Stimulated activated CD4-positive, alpha-beta T cell treated with anti-CD3 and anti-CD28 coated beads, Interleukin-2, amount 100 ng/mL, for 24 hours (primary cell): ENCODE results near the gene DNAJC11.
"Not testable (repeated sequence)": the region's sequence is repeated elsewhere in the genome, so short reads cannot be mapped to it uniquely, and the experiment has no call there.

ENCODE experiments used
- DNase-seq, 2 donors: peaks; one replicate each; pipeline ENCODE4 v3.0.0-alpha.2; 2020

The DNAJC11 gene

DNA sequence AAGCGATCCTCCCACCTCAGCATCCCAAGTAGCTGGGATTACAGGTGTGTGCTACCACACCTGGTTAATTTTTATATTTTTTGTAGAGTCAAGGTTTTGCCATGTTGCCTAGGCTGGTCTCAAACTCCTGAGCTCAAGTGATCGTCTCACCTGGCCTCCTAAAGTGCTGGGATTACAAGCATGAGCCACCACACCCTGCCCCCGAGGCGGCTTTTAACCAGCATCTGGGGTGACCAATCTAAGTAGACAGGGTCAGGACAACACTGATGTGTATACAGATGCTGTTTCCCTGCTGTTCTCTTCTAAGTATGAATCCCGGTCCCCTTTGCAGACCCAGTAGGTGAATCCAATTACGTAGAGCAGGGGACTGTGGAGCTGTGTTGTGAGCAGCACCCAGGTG, 53.1 kb downstream of the DNAJC11 start:
- no peak for DNase-seq

DNA sequence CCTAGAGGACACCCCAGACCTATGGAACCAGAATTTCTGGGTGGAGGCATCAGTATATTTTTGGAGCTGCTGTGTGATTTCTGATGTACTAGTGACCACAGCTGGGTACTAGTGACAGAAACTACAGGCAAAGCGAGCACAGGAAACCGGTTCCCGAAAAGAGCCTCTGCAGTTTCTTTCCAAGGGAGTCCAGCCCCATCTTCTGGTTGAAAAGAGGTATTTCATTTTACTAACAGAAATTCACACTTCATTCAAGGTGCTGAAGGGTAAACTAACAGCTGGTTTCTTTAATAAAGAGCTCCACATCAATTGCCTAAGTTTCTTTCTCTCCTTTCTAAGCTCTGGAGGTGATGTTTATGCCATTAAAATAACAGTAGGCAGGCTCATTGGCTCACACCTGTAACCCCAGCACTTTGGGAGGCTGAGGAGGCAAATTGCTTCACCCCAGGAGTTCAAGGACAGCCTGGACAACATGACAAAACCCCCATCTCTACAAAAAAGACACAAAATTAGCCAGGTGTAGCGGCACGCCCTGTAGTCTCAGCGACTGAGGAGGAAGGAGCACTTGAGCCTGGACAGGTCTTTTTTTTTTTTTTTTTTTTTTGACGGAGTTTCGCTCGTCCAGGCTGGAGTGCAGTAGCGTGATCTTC, 55.0 kb downstream of the DNAJC11 start:
- no peak for DNase-seq

DNA sequence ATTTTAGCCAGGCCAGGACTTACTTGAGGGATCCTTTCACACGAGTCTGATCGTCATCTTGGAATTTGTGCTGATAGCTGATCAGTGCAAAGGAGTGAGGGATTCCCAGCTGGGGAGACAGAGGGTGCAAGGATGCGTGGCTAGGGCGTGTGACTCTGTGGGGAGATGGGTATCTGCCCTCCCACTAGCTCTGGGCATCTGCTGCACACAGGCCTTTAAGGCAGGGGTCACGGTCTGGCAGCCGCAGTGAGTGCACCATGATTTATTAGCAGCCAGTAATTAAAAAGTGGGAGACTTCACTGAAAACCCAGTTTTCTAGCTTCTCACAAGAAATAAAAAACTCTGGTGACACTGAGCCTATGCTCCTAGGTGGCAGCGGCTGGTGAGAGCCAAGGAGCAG, 56.6 kb downstream of the DNAJC11 start:
- no peak for DNase-seq

DNA sequence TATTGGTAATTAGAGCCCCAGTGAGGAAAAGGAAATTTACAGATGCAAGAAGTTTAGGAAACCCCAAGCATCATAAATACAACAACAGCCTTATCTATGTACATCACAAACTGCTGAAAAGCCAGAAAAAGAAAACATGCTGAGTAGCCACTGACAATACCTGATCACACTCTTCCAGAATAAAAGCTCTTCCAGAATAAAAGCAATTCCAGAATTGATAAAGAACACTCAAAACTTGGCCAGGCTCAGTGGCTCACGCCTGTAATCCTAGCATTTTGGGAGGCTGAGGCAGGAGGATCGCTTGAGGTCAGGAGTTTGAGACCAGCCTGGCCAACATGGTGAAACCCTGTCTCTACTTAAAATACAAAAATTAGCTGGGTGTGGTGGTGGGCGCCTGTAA, 60.7 kb downstream of the DNAJC11 start:
- not testable (repeated sequence) for DNase-seq

DNA sequence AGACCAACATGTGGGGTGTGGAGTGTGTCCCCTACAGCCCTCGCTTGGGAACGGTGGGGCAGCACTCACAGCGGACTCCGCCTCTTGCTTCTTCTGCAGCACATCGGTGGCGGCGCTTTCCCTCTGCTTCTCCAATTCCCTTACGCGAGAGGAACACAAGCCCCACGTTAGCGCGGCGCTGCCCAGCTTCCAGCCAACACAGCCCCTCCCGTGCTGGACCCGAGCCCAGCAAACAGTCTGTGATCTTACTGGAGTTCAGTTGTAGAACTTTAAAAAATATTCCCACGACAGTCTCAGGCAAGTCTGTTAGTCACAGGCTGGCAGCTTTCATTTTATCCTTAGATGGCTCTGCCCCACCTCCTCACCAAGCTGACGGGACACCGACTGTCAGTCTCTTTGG, 63.4 kb downstream of the DNAJC11 start:
- DNase-seq = no peak

DNA sequence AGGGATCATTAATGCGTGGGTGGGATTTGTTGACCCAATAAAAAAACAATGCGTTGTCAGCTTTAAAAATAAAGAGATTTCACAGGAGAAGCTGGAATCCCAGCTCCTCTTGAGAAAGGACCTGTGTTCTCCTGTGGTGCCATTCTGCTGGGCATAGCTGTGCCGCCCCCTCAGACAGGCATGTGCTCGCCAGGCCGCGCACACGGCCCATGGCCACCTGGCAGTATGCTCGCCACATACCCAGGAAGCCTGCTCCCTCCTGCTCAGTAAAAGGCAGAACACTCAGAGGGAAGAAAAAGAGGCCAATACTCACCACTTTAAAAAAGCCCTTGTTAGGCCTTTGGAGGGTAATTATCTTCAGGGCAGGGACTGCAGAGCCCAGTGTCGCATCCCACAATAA, 63.8 kb downstream of the DNAJC11 start:
- no peak for DNase-seq

DNA sequence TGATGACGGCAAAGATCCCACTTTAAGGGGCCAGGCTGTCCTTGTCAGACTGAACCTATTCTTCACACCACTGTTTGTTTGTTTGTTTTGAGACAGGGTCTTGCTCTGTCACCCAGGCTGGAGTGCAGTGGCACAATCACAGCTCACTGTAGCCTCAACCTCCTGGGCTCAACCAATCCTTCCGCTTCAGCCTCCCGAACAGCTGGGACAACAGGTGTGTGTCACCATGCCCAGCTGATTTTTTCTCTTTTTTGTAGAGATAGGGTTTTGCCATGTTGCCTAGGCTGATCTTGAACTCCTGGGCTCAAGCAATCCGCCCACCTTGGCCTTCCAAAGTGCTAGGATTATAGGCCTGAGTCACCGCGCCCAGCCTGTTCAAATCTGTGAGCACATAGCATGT, 64.8 kb downstream of the DNAJC11 start:
- DNase-seq = not testable (repeated sequence)

DNA sequence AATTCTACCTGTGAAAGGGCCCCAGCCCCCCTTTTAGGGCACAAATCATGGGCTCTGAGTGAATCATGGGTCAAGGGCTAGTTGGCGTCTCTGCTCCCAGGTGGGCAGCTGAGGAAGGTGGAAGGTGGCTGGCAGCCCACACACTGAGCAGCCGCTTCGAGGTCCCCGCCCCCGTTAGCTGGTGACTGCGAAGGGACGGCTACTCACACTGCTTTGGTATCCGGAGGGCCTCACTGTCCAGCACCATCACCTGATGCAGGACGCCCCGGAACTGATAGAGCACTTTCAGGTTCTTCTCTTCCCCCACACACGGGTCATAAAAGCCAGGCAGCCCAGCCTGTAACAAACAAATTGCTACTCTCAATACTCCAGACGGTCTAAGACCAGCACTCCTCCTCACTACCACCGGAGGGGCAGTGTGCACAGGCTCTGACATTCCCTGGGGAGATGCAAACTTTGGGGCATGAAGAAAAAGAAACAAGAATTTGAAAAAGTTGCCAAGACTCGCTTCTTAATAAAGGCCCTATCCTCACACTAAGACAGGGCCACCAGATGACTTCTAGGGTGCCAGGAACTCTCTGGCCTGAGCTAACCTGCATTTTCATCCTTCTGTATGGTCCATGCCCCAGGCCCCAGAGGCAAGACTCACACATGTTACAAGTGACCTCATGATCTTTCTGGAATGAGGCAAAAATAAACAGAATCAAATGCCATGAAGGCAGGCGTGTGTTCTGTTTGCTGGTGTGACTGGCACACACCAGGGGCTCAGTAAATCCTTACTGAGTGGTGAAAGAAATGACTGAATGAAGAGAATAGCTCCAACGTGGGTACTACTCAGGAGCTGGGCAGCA, 65.5 kb downstream of the DNAJC11 start:
- DNase-seq = no peak

DNA sequence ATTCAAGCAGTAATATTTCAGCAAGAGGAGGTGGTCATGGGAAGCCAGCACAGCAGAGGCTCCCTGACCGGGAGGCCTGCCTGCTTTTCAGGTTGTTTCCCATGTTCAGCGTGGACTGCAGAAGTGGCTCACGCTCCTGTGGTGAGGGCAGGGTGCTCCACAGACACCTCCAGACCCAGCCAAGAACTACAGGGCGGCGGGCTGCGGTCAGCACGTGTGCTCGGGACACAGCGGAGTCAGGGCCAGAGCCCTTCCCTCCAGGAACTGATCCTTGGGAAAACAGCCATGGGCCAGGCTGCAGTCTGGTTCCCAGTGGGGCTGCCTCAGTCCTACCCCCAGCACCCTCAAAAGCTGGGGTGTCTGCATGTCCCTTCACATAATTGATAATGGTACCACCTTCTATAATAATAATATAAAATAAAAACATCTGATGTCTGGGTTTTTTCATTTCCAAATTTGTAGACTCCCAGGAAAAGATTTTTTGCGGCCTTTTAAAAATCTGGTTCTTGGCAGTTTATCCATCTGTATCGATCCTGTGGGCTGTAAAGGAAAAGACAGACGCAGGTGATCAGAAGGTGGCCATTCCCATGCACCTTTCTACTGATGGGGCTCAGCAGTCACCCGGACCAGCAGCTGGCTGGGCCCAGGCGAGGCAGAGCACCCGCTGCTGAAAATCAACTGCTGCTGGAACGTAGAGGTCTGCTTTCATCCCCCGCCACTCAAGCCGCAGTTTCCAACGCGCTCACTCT, 66.3 kb downstream of the DNAJC11 start:
- DNase-seq = no peak

DNA sequence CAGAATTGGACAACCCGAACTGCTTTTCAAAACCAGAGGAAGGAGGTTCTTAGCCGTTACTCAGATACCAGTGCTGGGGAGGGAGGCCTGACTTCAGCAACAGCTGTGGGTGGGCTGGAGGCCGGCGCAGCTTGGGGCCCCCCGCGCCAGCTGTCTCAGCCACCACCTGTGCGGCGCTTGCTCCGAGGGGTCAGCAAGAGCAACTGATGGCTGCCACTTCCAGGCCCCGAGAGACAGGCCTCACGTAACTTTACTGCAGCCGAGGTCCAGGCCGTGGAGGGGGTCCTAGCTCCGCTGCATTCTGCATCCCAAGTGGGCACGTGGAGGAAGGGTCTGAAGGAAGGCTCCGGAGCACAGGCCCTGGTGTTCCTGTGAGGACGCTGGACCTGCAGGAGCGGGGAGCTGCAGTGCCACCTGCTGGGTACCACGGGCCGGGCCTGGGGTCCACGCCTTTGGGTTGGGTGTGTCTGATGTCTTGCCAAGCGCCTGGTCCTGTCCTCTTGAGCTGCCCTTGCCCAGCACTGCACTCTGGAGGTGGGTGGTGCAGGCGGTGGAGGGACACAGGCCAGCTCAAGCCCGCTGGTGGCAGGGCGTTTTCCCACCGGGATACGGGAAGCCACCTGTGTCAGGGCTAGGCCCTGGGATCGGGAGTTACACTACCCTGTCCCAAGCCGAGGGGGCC, 67.1 kb downstream of the DNAJC11 start:
- DNase-seq = peak; percentile 55 to 59

DNA sequence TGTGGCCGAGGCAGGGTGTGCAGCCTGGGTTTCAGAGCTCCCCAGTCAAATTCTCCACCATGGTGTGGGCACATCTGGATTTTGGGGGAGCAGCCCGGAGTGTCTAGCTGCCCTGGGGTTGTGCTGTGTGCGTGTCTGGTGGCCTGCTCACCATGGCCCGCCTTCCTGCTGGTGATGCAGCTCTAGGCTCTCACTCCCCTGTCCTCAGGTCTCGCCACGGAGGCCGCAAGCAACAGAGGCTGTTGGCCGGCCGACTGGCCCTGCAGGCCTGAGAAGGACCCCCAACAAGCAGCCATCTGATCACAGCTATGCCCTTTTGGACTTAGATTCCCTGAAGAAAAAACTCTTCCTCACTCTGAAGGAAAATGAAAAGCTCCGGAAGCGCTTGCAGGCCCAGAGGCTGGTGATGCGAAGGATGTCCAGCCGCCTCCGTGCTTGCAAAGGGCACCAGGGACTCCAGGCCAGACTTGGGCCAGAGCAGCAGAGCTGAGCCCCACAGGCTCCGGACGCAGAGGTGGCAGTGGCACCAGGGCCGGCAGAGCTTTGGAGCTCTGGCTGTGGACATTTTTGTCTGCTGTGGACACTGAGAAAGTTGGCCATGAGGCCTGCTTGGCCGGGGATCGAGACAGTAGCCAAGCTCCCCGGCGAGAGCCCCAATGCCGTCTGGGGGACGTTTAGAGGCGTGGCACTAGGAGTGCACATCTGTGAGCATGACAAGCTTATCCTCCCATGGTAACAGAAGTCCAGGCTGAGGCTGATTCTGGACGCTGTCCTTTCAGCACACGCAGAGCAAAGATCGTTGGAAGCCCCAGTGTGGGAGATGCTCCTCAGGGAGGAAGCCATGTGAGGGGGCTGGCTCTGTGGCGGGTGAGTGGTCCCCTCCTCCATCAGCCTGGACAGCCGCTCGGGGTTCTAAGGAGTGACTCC, 68.8 kb downstream of the DNAJC11 start:
- DNase-seq = no peak

DNA sequence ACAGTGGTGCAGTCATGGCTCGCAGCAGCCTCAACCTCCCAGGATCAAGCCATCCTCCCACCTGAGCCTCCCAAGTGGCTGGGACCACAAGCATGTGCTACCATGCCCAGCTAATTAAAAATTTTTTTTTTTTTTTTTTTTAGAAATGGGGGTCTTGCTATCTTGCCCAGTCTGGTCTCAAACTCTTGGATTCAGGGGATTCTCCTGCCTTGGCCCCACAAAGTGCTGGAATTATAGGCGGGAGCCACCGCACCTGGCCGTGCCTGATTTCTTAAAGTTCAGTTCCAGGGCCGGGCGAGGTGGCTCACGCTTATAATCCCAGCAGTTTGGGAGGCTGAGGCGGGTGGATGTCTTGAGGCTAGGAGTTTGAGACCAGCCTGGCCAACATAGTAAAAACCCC, 70.6 kb downstream of the DNAJC11 start:
- DNase-seq = no peak

DNA sequence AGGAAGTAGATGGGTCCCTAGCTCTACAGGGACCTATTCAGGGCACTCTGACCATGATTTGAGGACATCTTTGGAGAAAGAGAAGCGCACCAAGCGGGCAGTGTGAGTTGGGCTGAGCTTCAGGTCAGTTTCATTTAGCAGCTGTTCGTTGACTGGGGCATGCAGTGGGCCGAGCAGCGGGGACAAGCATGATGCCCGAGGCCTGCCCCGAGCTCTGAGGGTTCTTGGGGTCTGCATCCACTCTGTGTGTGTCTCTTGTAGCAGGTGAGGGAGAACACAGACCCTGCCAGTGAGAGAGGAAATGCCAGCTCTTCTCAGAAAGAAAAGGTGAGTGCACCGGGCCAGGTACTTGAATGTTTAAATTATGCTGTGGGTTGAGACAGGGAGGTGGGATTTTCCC, 71.6 kb downstream of the DNAJC11 start:
- no peak for DNase-seq

DNA sequence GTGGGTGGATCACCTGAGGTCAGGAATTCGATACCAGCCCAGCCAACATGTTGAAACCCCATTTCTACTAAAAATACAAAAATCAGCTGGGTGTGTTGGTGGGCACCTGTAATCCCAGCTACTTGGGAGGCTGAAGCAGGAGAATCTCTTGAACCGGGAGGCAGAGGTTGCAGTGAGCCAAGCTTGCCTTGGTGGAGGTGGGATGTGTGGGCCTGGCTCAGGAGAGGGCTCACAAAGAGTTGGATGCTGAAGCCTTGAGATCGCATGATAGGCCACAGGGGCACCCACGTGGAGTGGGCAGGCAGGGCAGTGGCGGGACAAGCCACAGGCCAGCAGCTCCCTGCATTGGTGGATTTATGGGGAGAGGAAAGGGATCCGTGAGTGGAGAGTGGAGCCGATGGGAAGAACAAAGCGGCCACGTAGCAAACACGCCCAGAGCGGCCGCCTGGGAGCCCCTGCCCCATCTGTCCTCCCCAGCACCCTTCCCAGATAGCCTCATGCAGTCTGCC, 72.6 kb downstream of the DNAJC11 start:
- DNase-seq = no peak

DNA sequence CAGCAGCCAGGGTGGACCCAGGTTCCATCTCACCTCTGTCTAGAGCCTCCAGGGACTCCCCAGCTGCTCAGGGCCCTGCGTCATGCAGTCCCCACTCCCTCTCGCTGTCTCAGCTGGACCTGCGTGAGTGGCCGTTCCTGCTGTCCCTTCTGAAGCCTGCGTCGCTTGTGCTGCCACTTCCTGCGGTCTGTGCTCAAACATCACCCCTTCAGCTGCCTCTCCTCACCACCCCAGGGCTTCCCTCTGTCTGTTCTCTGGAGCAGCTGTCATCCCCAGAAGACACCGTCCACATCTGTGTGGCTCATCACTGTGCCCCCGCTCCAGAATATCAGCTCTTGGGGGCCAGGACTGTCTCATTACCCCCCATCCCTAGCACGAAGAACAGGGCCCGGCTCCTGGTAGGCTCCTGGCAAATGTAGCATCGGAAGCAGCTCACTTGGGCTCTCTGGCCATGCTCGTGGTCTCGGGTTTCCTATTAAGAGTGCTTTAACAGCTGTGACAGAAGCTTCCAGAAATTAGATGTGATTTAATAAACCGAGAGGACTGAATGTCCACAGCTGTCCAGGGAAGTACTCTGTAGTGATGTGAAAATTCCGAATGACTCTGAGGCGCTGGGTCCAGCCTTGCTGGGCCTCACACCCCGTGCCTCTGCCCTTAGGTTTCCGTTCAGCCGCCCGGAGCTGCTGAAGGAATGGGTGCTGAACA, 73.6 kb downstream of the DNAJC11 start:
- DNase-seq = no peak

DNA sequence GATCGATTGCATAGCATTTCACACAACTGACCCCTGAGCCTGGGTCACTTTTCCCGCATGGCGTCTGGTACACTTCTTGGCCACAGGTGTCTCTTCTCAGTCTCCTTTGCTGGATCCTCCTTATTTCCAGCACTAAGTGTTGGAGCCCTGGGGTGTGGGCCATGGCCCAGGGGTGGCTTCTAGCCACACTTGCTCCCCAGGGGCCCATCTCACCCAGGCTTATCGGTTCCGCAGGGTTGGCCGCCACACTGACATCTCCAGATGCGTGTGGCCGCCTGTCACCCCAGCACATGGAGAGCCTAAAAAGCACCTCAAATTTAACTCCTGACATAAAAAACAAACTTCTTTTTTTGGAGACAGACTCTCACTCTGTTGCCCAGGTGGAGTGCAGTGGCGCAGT, 74.6 kb downstream of the DNAJC11 start:
- DNase-seq = no peak

DNA sequence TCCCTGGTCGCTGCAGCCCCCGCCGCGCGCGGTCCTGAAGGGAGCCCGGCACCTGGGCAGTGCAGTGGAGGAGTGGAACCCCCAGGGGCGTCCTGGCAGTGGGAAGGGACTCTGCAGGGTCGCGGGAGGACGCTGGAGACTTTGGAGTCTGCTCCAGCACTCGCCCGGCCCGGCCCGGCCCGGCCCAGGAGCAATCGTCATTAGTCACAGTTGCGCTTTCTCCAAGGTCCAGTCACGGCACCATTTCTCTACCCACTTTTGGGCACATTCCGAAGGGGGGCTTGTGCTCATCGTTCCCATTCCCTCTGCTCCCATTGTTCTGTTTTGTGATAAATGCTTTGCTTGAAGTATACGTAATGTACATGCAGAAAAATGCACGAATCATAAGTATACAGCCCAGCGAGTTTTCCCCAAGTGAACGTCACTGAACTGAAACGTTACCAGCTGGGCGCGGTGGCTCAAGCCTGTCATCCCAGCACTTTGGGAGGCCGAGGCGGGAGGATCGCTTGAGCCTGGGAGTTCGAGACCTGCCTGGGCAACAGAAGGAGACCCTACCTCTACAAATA, 75.9 kb downstream of the DNAJC11 start:
- DNase-seq = peak in 1 of 2 donors; percentile 23

DNA sequence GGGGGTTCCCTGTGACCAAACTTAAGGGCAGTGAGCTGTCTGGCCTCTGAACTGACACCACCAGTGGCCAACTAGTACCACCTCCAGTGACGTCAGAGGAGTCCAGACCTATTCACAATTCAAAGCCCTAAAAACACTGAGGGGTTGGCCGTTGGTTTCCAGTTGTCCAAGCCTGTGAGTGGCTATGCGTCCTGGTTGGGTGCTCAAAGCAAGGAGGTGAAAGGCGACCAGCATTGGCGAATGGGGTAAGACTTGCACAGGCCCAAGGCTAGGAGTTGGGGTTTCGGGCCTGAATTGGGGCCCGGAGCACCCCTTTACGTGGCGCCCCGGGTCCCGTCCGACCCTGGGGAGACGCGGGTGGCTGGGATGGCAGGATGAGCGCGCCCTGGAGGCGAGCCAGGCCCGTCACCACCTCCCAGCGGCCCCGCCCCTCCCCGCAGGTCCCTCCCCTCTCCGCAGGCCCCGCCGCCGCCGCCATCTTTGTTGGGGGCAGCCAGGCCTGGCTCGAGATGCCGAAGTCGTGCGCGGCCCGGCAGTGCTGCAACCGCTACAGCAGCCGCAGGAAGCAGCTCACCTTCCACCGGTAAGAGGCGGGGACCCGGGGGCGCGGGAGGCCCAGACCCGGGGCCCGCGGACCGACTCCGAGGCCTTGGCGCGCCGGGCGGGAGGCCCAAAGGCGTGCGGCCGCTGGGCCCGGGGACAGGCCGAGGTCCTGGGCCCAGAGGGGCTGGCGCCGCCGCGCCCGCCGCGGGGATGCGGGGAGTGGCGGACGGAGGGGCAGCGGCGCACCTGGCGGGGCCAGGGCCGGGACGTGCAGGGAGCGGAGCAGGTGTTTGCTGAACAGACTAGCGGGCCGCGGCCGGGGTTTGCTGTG, 76.7 kb downstream of the DNAJC11 start, which contains the start of gene THAP3:
TSS of gene THAP3 (plus strand) at position 159 of the 874 bp plus-strand sequence. CDS start at position 510, 351 bp downstream.
- DNase-seq = peak; percentile 90 to 91

DNA sequence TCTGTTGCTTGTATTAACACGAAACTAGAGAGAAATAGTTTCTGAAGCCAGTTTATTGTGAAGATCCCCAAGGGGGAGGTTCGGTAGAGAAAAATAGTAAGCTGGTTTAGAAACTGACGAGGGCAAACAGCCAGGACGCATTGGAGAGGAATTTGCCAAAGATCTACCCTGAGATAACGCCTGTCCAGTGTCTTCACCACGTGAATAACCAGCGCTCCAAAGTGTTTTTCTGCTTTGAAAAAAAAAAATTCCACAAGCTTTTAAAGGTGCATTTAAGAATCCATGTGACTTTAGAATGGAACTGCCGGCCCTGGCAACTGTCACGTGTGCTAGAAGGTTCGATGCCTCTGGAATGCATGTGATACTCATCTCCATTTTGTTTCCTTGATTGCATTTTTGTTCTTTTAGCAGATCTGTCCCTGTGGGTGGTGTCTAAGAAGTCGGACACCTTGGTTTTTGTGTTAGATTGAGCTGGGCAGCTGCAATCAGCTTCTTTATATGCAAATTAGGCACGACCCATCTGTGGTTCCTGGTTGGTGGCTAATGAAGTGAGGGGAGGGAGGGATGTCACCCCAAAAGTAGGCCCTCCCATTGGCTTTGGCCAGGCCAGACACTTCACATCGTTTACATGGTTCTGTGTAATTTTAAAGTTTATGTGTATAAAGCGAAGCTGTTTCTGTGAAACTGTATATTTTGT, 78.2 kb downstream of the DNAJC11 start:
- DNase-seq = no peak
